Heart right ventricle (tissue), 16 donors: ENCODE data around the gene E2F8. TPM values are rescaled to one million over a fixed set of nuclear protein-coding genes. Genes with fewer than 3 reads are reported as not detected.

ENCODE experiments used
- ATAC-seq, 8 donors: fragments of 200-7000 bp; cut with Tn5 transposase; one replicate each; pipeline ENCODE4 v1.9.1; 2020; ENCODE audit warnings: mild to moderate bottlenecking in 8 of 8, moderate library complexity in 8 of 8, moderate number of reproducible peaks in 1 of 8
- DNase-seq, 2 donors: peaks; one replicate each; pipeline ENCODE4 v3.0.0-alpha.2; 2020
- H3K27ac ChIP-seq, 10 donors: fragments of 200-600 bp; sonication (generic) in 2 of 10; one replicate each; pipeline versions ENCODE4 v1.5.0 to v1.8.0; 2020 to 2022; ENCODE audit warnings: mild to moderate bottlenecking in 3 of 10
- H3K27me3 ChIP-seq, 7 donors: fragments of 200-600 bp; one replicate each; pipeline ENCODE4 v1.8.0; 2021 to 2022; ENCODE audit warnings: mild to moderate bottlenecking in 2 of 7
- H3K36me3 ChIP-seq, 9 donors: fragments of 200-600 bp; sonication (generic) in 1 of 9; one replicate each; pipeline versions ENCODE4 v1.5.0 to v1.8.0; 2020 to 2022; ENCODE audit warnings: mild to moderate bottlenecking in 2 of 9
- H3K4me1 ChIP-seq, 9 donors: fragments of 200-600 bp; sonication (generic) in 1 of 9; one replicate each; pipeline versions ENCODE4 v1.5.0 to v1.8.0; 2020 to 2022; ENCODE audit warnings: mild to moderate bottlenecking in 4 of 9
- H3K4me3 ChIP-seq, 10 donors: fragments of 200-600 bp; sonication (generic) in 2 of 10; one replicate each; pipeline versions ENCODE4 v1.5.0 to v1.8.0; 2020 to 2022; ENCODE audit warnings: mild to moderate bottlenecking in 7 of 10, moderate library complexity in 2 of 10
- H3K9me3 ChIP-seq, 11 donors: fragments of 200-600 bp in 10 of 11; sonication (generic) in 2 of 11; one replicate each; pipeline versions ENCODE4 v1.5.0 to v1.8.0; 2013 to 2022; ENCODE audit warnings: mild to moderate bottlenecking in 2 of 11, control low read depth in 1 of 11, moderate library complexity in 1 of 11
- WGBS, 2 donors: extraction: QIAGEN DNeasy Blood & Tissue Kit; methylation state at CpG; one replicate each; pipeline ENCODE4 v1.1.7; 2013; ENCODE audit warnings: inconsistent platforms in 1 of 2; 5-methylcytosine and 5-hydroxymethylcytosine counted together
- intact Hi-C, 10 donors: fragments of 100-400 bp; cut with DNase I; formaldehyde crosslinking; loops; one replicate each; pipeline versions ENCODE4 v1.11.1 to v1.14.2; 2022
- polyA plus RNA-seq, 2 donors: library from polyadenylated mRNA; stranded (reverse); fragments of 200-250 nt; gene quantifications; one replicate each; pipeline ENCODE4 v1.2.3, GENCODE V29; 2013
- total RNA-seq, 10 donors: library from RNA; stranded (reverse); fragmentation: NEBNext Ultra II Directional in 3 of 10; extraction: Animal tissue kit (Norgen Biotek cat#: 25700) in 3 of 10; gene quantifications; one replicate each; pipeline versions ENCODE4 v1.2.1 to v1.2.4, GENCODE V29; 2021 to 2023
- TF ChIP-seq, protein P1 (sequence below), 9 donors: fragments of 200-600 bp; sonication (generic) in 2 of 9; IDR thresholded peaks; one replicate each; pipeline versions ENCODE4 v1.5.0 to v1.8.0; 2021 to 2022; ENCODE audit warnings: antibody characterized with exemption in 9 of 9, mild to moderate bottlenecking in 5 of 9, moderate library complexity in 1 of 9
- donor health status: Arrhythmogenic right ventricular cardiomyopathy.
- donor health status: ischemic (EF 13 %, LVEDD 7.1; RV severe dilation, severe dysfunction).
- donor health status: healthy with polysubstance abuse.
- donor health status: DM: no; HTN: yes; CAD: no.
- donor health status: DM: no; HTN: no; CAD: no.
- donor health status: ischemic (EF 25% LVEDD 6.9; RV normal size, moderate dysfunction).
- donor health status: ischemic (EF 25% LVEDD 5.7; RV mildly dilated, moderate dysfunction).
- donor health status: healthy.
- donor health status: DM: yes; HTN: yes; CAD: no.
- donor health status: Ischemic cardiomyopathy.
- donor health status: ischemic (EF 35%, LVEDD 5.7; RV mildly dilated, moderate dysfunction).
- donor health status: nonischemic (EF 11% LVEDD 7.7; RV severe dilation, severe dysfunction).
- donor health status: DM: yes; HTN: yes; CAD: no.
- donor health status: PGD.
- donor health status: ischemic (EF 29% LVEDD 5.4; RV normal size, mild dysfunction).
- donor health status: nonischemic (EF 23%, LVEDD 6.1; RV moderate dilation, normal function).

Gene E2F8
- total and polyA plus RNA-seq, 12 donors, result 0.73 to 5.0 (median 3.5) TPM

DNA sequence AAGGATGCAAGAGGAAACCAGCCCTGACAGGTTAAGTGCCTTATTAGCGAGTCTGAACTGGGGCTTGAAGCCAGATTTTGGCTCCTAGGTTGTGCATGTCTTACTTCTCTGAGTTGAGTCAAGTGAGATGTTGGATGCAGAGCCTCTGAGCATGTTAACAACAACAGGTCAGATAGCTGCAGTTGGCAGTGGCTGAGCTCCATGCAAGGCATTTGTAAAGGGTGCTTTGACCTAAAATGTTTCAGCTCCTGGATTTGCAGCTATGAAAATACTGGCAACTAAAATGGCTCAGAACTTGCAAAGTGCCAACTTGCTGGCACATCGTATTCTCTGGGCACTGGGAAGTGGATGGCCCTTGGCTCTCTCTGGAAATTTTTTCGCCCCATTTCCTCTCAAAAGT is 22.5 kb downstream of the E2F8 start:
- Histone ChIP-seq H3K9me3 (peaks cover 0 to 4% (median 0%) of the 10 kb centered on the region in 11 donors), H3K4me3 (peak overlapping the region in 1 of 10 donors; percentile 4), H3K27ac (peak overlapping the region; percentile 5 to 86 (median 74)), H3K4me1 (peaks cover 0 to 38% (median 5%) of the 10 kb centered on the region in 9 donors), H3K36me3 (no peaks in the 10 kb centered on the region), H3K27me3 (no peaks in the 10 kb centered on the region)
- TF ChIP-seq, protein P1, sequence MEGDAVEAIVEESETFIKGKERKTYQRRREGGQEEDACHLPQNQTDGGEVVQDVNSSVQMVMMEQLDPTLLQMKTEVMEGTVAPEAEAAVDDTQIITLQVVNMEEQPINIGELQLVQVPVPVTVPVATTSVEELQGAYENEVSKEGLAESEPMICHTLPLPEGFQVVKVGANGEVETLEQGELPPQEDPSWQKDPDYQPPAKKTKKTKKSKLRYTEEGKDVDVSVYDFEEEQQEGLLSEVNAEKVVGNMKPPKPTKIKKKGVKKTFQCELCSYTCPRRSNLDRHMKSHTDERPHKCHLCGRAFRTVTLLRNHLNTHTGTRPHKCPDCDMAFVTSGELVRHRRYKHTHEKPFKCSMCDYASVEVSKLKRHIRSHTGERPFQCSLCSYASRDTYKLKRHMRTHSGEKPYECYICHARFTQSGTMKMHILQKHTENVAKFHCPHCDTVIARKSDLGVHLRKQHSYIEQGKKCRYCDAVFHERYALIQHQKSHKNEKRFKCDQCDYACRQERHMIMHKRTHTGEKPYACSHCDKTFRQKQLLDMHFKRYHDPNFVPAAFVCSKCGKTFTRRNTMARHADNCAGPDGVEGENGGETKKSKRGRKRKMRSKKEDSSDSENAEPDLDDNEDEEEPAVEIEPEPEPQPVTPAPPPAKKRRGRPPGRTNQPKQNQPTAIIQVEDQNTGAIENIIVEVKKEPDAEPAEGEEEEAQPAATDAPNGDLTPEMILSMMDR (IDR thresholded peaks at IDR 0.05), result no peak
- ATAC-seq (peak in 6 of 8 donors; percentile 23 to 71 (median 62)), DNase-seq (no peak)
- intact Hi-C loops, result no loop called here
- 56 to 66% methylated on average over 3 of the region's 3 CpGs for WGBS, 2 donors

- ATAC-seq, result no peak
- H3K4me1 ChIP-seq, result peaks cover 0 to 31% (median 5%) of the 10 kb centered on the region in 9 donors
- WGBS, 2 donors, result 47 to 53% methylated on average over 3 of the region's 3 CpGs
- peak overlapping the region in 5 of 10 donors; percentile 41 to 86 (median 79) for H3K27ac ChIP-seq
- no peak overlapping the region for H3K4me3 ChIP-seq
- H3K9me3 ChIP-seq, result no peaks in the 10 kb centered on the region
- intact Hi-C loops, result no loop called here
- no peaks in the 10 kb centered on the region for H3K36me3 ChIP-seq
- no peaks in the 10 kb centered on the region for H3K27me3 ChIP-seq
- TF ChIP-seq, protein P1 (IDR thresholded peaks at IDR 0.05), result no peak
- DNase-seq, result no peak
Measured at GRCh38 chr11:19216709-19217374, 23.9 kb downstream of the E2F8 start.

DNA sequence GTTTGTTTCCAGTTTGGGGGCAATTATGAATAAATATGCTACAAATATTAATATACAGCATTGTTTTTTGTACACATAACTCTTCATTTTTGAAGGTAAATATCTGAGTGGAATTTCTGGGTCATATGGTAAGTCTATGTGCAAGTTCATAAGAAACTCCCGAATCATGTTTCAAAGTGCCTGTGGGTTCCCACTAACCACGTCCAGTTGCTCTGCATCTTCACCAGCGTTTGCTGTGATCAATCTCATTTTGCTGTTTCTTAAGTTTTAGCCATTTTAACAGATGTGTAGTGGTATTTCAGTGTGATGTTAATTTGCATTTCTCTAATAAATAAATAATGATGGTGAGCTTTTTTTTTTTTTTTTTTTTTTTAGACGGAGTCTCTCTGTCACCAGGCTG is 24.7 kb downstream of the E2F8 start:
- Histone ChIP-seq H3K36me3 (no peaks in the 10 kb centered on the region), H3K4me3 (no peak overlapping the region), H3K4me1 (peaks cover 0 to 23% (median 3%) of the 10 kb centered on the region in 9 donors), H3K9me3 (no peaks in the 10 kb centered on the region), H3K27ac (no peak overlapping the region), H3K27me3 (no peaks in the 10 kb centered on the region)
- 80 to 93% methylated on average over 4 of the region's 4 CpGs for WGBS, 2 donors
- intact Hi-C loops, result no loop called here
- TF ChIP-seq, protein P1 (IDR thresholded peaks at IDR 0.05), result no peak
- no peak for DNase-seq
- ATAC-seq, result no peak

- 26 to 31% methylated on average over 4 of the region's 4 CpGs for WGBS, 2 donors
- H3K27ac ChIP-seq, result peak overlapping the region; percentile 38 to 93 (median 81)
- intact Hi-C loops, result no loop called here
Measured at GRCh38 chr11:19209617-19210370, 31.0 kb downstream of the E2F8 start.

More at GRCh38 chr11:19209617-19210370, 31.0 kb downstream of the E2F8 start:
- Histone ChIP-seq H3K27me3 (no peaks in the 10 kb centered on the region), H3K9me3 (no peaks in the 10 kb centered on the region), H3K4me3 (peak overlapping the region in 8 of 10 donors; percentile 22 to 45 (median 34)), H3K36me3 (no peaks in the 10 kb centered on the region), H3K4me1 (peaks cover 0 to 23% (median 0%) of the 10 kb centered on the region in 9 donors)
- TF ChIP-seq, protein P1 (IDR thresholded peaks at IDR 0.05), result peak in 2 of 9 donors; percentile 19 to 24
- ATAC-seq, result peak; percentile 73 to 96 (median 90)
- DNase-seq, result no peak
